Fibroblast of skin of left quadriceps (primary cell): ENCODE measurements around the gene FRMD3.
"Not testable (repeated sequence)": the region's sequence is repeated elsewhere in the genome, so short reads cannot be mapped to it uniquely, and the experiment has no call there.

ENCODE experiments used
- DNase-seq, 2 experiments: peaks; one replicate each; pipeline ENCODE4 v3.0.0-alpha.2; 2013; ENCODE audit warnings: low read depth in 2 of 2

Gene FRMD3

GRCh38 chr9:83392228-83392627, 146.0 kb downstream of the FRMD3 start:
- no peak for DNase-seq

GRCh38 chr9:83388346-83388745, 149.9 kb downstream of the FRMD3 start:
- DNase-seq: no peak

GRCh38 chr9:83387401-83388185, 150.6 kb downstream of the FRMD3 start:
- DNase-seq: no peak

DNA sequence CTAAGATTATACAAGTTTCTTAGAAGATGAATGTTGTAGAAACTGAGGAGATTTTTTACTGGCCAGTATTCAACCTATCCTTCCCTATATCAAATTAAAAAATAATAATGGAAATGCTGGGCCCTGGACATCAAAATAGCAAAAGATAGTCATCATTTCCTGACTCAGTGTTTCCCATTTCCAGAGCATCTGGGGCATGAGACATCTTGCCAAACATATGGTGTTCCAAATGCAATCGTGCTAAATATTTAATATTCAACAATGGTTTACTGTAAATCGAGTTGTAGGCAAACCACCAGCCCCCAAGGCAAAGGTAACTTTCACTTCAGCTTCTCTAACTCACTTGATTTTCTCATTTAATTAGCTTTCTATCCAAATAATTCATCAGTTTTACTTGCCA, 152.9 kb downstream of the FRMD3 start:
- peak; percentile 50 to 63 for DNase-seq

DNA sequence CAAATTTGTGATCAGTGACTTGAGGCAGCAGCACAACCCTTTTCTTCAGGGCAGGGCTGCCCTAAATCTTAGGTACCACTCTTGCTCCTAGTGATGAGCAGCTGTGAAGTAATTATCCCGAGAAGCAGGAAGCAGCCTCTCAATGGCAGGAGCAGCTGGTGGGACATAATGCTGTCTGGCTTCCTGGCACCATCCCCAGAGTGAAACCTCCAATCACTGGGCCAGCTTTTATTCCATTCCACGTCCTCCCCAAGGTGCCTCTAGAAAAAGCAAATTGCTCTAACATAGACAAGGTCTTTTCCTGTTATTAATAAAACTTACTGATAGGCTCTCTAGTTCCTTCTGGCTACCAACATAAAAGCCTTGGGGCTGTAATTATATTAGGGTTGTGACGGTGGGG, 154.0 kb downstream of the FRMD3 start:
- DNase-seq: no peak

- no peak for DNase-seq
Measured at GRCh38 chr9:83383034-83383433, 155.2 kb downstream of the FRMD3 start.

- no peak for DNase-seq
Measured at GRCh38 chr9:83382421-83382820, 155.8 kb downstream of the FRMD3 start.

GRCh38 chr9:83379045-83379444, 159.2 kb downstream of the FRMD3 start:
- DNase-seq: no peak

DNA sequence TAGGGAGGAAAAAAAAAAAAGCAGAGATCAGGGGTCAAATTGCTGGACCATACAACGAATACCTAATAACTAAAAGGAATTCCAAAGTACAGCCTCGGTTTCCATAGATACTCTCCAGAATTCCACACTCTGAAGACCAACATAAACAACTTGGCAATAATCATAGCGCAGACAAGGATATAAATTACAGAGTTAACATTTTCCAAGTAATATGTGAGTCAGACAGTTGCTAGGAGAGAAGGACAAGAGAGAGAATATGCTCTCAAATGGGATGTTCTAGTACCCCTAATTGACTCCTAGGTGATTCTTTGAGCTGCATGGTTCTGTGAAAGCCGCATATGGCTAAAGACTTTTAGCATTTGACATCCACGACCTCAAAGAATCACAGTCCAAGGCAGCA, 165.2 kb downstream of the FRMD3 start:
- peak; percentile 28 to 29 for DNase-seq

DNA sequence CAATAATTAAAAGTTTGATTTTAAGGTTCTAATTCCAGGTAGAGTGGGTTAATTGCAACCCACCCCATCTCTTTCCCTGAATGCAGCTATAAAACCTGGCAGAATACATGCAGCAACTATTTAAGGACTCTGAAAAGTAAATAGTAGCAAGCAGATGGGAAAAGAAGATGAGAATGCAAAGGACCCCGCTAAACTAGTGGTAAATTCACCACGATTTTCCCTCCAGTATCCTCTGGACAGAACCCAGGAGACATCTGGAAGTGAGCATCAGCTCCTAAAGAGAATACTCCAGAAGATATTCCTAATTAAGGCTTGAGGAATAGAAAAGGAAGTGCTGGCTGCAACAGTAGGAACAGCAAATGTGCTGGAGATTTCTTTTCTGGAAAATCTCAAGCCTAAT, 170.9 kb downstream of the FRMD3 start:
- no peak for DNase-seq

GRCh38 chr9:83362341-83362995, 175.7 kb downstream of the FRMD3 start:
- DNase-seq: no peak

GRCh38 chr9:83359039-83359438, 179.2 kb downstream of the FRMD3 start:
- no peak for DNase-seq

GRCh38 chr9:83358493-83358892, 179.7 kb downstream of the FRMD3 start:
- not testable (repeated sequence) for DNase-seq

DNA sequence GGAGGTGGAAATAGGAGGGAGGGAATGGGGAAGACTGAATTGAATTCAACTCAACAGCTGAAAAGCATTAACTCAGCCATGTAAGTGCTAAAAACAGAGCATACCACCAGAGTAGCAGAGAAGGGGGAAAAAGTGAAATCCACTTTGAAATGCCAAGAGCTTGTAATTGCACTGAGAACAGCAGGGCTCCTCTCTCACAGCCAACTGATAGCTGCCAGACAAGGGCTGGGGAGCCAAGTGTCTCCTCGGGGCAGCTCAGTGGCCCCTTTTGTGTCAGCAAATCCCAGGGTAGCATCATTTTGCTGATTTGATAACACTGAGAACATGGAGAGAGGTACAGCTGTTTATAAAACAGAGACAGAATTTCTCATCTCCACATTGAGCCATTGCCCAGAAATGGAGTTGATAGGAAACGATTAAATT, 182.5 kb downstream of the FRMD3 start:
- DNase-seq: no peak

- DNase-seq: peak; percentile 76 to 78
Measured at GRCh38 chr9:83355024-83355444, 183.2 kb downstream of the FRMD3 start.

DNA sequence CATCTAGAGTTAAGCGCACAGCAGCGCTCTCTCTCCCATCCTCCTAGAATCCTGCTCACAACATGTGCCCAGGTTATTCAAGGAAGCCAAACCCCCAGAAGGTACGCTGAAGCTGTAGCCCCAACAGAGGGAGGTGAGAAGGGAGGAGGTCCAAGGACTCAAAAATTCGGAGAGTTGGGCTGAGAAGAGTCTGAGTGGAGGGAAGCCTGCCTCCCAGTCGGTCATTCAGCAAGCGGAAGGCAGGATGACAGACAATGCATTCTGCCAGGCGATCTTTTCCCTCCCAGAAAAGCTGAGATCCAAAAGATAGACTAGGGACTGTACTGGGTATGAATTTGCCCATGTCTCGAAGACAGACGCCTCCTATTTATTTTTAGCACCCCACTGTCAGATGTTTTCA, 189.2 kb downstream of the FRMD3 start:
- DNase-seq: no peak

DNA sequence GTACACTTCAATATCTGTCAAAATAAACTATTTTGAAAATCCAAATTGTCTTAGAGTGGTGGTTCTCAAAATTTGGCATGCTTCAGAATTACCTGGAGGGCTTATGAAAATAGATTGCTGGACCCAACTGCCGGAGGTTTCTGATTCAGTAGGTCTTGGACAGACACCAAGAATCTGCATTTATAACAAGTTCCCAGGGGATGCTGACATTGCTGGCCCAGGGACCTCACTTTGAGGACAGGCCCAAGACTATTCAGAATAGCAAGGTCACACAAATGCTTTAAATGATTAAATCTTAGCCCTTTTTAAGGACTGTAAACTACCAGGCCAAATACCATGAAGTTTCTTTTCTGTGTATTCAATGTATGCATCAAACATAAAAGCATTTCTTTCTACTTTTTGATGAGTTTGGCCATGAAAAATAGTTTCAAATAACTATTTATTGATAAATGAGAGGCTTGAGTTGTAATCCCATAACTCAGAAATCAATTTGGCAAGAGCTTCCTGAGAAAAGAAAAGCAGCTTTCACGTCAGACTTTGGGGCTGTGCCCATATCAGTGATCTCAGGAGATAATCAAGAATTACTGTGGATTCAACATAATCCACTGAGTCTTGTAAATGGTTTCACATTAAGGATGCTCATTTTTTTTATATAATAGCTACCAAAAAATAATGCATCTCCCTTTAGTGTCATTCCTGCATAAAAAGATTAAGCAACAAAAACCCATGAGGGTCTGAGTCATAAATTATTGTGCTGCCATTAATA, 191.4 kb downstream of the FRMD3 start:
- no peak for DNase-seq

DNA sequence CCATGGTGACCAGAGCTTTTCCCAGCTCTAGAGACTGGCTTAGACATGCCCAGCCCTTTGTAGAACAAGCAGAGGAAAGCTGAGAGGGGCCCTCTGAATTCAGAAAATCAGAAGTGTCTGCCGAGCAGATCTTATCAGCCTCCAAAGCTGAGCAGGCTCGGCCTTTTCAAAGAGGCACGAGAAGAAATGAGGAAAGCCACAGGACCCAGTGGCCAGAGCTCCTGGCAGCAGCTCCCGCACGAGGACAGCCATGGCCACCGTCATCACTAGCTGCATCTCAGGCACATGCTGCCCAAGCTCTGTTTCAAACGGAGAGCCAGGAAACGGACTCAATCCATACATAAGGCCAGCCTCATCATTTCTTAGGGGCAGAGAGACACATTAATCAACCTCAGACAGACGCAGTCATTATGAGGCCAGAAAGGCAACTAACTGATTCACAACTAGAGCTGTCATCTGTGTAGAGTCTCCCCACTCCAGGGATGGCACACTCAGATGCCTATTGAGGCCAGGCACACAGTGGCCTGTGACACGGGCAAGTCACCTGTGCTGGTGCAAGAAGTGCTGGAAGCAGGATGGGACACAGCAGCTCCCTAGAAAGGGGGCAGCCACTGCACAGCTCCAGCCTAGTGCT, 194.7 kb downstream of the FRMD3 start:
- no peak for DNase-seq

- DNase-seq: no peak
Measured at GRCh38 chr9:83342731-83343130, 195.5 kb downstream of the FRMD3 start.

GRCh38 chr9:83342006-83342405, 196.2 kb downstream of the FRMD3 start:
- no peak for DNase-seq

GRCh38 chr9:83340451-83340850, 197.8 kb downstream of the FRMD3 start:
- DNase-seq: no peak

GRCh38 chr9:83339435-83339834, 198.8 kb downstream of the FRMD3 start:
- DNase-seq: no peak
